ENCODE results near the gene ADGRA3.

ADGRA3 gene

DNA sequence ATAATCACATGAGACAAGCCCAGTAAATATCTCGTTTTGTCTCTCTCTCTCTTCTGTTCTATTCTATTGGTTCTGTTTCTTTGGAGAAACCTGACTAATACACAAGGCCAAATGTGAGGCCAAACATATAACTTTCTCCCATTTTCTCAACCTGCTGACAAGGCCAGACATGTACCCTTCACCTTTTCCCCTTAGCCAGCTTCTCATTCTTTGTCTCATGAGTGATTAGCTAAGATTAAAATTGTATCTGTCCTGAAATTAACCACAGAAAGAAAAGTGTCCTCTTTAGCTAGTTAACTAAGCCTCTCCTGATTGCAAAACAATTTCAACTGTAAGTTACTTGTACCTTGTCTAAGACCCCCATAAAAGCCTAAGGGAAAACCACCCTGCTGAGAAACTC lies 18.5 kb upstream of the ADGRA3 start:
- H3K4me2 ChIP-seq (ENCODE audit: low read depth, low read length) = no peak overlapping the region
- no peak overlapping the region for H3K4me3 ChIP-seq (ENCODE audit: low read length)
- H3K4me1 ChIP-seq (ENCODE audit: low read length) = no peaks in the 10 kb centered on the region
- H3K9me3 ChIP-seq (replicated peaks; ENCODE audit: insufficient read depth, low read length) = no peaks in the 10 kb centered on the region
- DNase-seq = no peak
- H2AFZ ChIP-seq (ENCODE audit: low read length) = no peak overlapping the region
- no peaks in the 10 kb centered on the region for H4K20me1 ChIP-seq (ENCODE audit: insufficient read depth, low read length)
- H3K9me2 ChIP-seq (replicated peaks; ENCODE audit: insufficient read depth, low read length) = no peaks in the 10 kb centered on the region
- no peak overlapping the region for H3K27ac ChIP-seq (ENCODE audit: low read length)
- H3K27me3 ChIP-seq (replicated peaks; ENCODE audit: insufficient read depth, low read length) = no peaks in the 10 kb centered on the region
- H3K36me3 ChIP-seq (replicated peaks; ENCODE audit: insufficient read depth, low read length) = no peaks in the 10 kb centered on the region
- TF ChIP-seq EZH2phosphoT487 (IDR thresholded peaks at IDR 0.05; ENCODE audit: low read length) = no peak
- TF ChIP-seq EZH2 (optimal IDR thresholded peaks at IDR 0.05; ENCODE audit: low read depth, low read length) = no peak
- no peak for TF ChIP-seq CTCF (IDR thresholded peaks at IDR 0.05; ENCODE audit: low read length)
- no peaks in the 10 kb centered on the region for H3F3A ChIP-seq (ENCODE audit: insufficient read depth, low read length)
- no peak overlapping the region for H3K9ac ChIP-seq (ENCODE audit: low read length)
- no peaks in the 10 kb centered on the region for H3K79me2 ChIP-seq (ENCODE audit: low read length)

GRCh38 chr4:22532896-22533295 lies 17.0 kb upstream of the ADGRA3 start:
- Histone ChIP-seq H2AFZ (ENCODE audit: low read length) (no peak overlapping the region), H3K36me3 (replicated peaks; ENCODE audit: insufficient read depth, low read length) (no peaks in the 10 kb centered on the region), H3K4me3 (ENCODE audit: low read length) (no peak overlapping the region), H3K9ac (ENCODE audit: low read length) (no peak overlapping the region), H3K79me2 (ENCODE audit: low read length) (no peaks in the 10 kb centered on the region), H3K4me1 (ENCODE audit: low read length) (no peaks in the 10 kb centered on the region), H3K9me2 (replicated peaks; ENCODE audit: insufficient read depth, low read length) (no peaks in the 10 kb centered on the region), H3K4me2 (ENCODE audit: low read depth, low read length) (no peak overlapping the region), H3K27ac (ENCODE audit: low read length) (no peak overlapping the region), H3K27me3 (replicated peaks; ENCODE audit: insufficient read depth, low read length) (no peaks in the 10 kb centered on the region), H3K9me3 (replicated peaks; ENCODE audit: insufficient read depth, low read length) (no peaks in the 10 kb centered on the region), H4K20me1 (ENCODE audit: insufficient read depth, low read length) (no peaks in the 10 kb centered on the region), H3F3A (ENCODE audit: insufficient read depth, low read length) (no peaks in the 10 kb centered on the region)
- TF ChIP-seq CTCF (IDR thresholded peaks at IDR 0.05; ENCODE audit: low read length) (no peak), EZH2 (optimal IDR thresholded peaks at IDR 0.05; ENCODE audit: low read depth, low read length) (no peak), EZH2phosphoT487 (IDR thresholded peaks at IDR 0.05; ENCODE audit: low read length) (no peak)
- no peak for DNase-seq

DNA sequence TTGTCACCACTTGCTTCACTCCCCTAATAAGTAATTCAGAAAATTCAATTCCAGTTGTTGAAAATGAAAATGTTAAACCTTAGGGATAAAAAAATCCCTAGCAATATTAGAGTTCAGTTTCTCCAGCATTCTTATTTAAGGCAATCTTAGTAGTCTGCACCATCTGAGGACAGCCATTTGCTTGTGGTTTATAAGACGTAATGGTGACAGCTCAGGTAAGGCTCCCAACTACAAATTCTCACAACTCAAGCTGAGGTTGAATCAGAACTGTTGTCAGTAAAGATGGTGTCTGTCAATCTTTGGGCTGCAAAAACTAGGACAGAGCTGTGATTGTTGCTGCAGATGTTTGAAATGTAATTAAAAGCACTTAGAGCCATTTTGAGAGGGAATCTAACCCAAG lies 16.3 kb upstream of the ADGRA3 start:
- H3K79me2 ChIP-seq (ENCODE audit: low read length) = no peaks in the 10 kb centered on the region
- H3K9me2 ChIP-seq (replicated peaks; ENCODE audit: insufficient read depth, low read length) = no peaks in the 10 kb centered on the region
- no peaks in the 10 kb centered on the region for H3K27me3 ChIP-seq (replicated peaks; ENCODE audit: insufficient read depth, low read length)
- TF ChIP-seq EZH2phosphoT487 (IDR thresholded peaks at IDR 0.05; ENCODE audit: low read length) (no peak), CTCF (IDR thresholded peaks at IDR 0.05; ENCODE audit: low read length) (no peak), EZH2 (optimal IDR thresholded peaks at IDR 0.05; ENCODE audit: low read depth, low read length) (no peak)
- no peaks in the 10 kb centered on the region for H3K36me3 ChIP-seq (replicated peaks; ENCODE audit: insufficient read depth, low read length)
- DNase-seq = no peak
- H3K27ac ChIP-seq (ENCODE audit: low read length) = no peak overlapping the region
- no peaks in the 10 kb centered on the region for H3K4me1 ChIP-seq (ENCODE audit: low read length)
- no peak overlapping the region for H2AFZ ChIP-seq (ENCODE audit: low read length)
- no peaks in the 10 kb centered on the region for H4K20me1 ChIP-seq (ENCODE audit: insufficient read depth, low read length)
- no peaks in the 10 kb centered on the region for H3K9me3 ChIP-seq (replicated peaks; ENCODE audit: insufficient read depth, low read length)
- H3F3A ChIP-seq (ENCODE audit: insufficient read depth, low read length) = no peaks in the 10 kb centered on the region
- no peak overlapping the region for H3K4me3 ChIP-seq (ENCODE audit: low read length)
- H3K9ac ChIP-seq (ENCODE audit: low read length) = no peak overlapping the region
- no peak overlapping the region for H3K4me2 ChIP-seq (ENCODE audit: low read depth, low read length)
